SU-DHL-6 (cell line): Measurements from ENCODE around the gene TPST1.

Experiments used
- H2AFZ ChIP-seq: fragments of 200-600 bp; sonication (generic); 2 replicates; pipeline ENCODE4 v1.6.1; 2014; ENCODE audit warnings: low read depth, mild to moderate bottlenecking, moderate library complexity, mixed read lengths, antibody characterized with exemption, low read length; ENCODE audit not compliant: severe bottlenecking
- H3F3A ChIP-seq: fragments of 200-600 bp; shearing (Covaris generic); 2 replicates; pipeline ENCODE4 v1.6.0; 2016; ENCODE audit warnings: antibody characterized with exemption, mild to moderate bottlenecking; ENCODE audit not compliant: insufficient read depth
- H3K27ac ChIP-seq: fragments of 200-600 bp; sonication (generic); 2 replicates; pipeline ENCODE4 v1.5.1; 2016; ENCODE audit warnings: low read depth, mild to moderate bottlenecking, low read length, moderate library complexity, mixed read lengths
- H3K27me3 ChIP-seq: fragments of 200-600 bp; sonication (generic), shearing (Covaris generic); 2 replicates; pipeline ENCODE4 v1.6.0; 2014; ENCODE audit warnings: mild to moderate bottlenecking, low read length
- H3K36me3 ChIP-seq: fragments of 200-600 bp; sonication (generic); 2 replicates; pipeline ENCODE4 v1.6.1; 2014; ENCODE audit warnings: mild to moderate bottlenecking, low read length, mixed read lengths
- H3K4me2 ChIP-seq: fragments of 300-600, 200-600 bp; shearing (Covaris generic), sonication (generic); 2 replicates; pipeline ENCODE4 v1.6.0; 2014; ENCODE audit warnings: low read length, low read depth, mild to moderate bottlenecking; ENCODE audit not compliant: poor library complexity, severe bottlenecking
- H3K4me3 ChIP-seq: fragments of 200-600 bp; sonication (generic); 2 replicates; pipeline ENCODE4 v1.5.1; 2014; ENCODE audit warnings: antibody characterized with exemption, low read length, mild to moderate bottlenecking, mixed read lengths; ENCODE audit not compliant: insufficient read depth, poor library complexity, severe bottlenecking
- H3K79me2 ChIP-seq: fragments of 200-600 bp; sonication (generic); 2 replicates; pipeline ENCODE4 v1.6.1; 2014; ENCODE audit warnings: mild to moderate bottlenecking, low read length, moderate library complexity; ENCODE audit not compliant: insufficient read depth
- H3K9ac ChIP-seq: fragments of 200-600 bp; sonication (generic); 2 replicates; pipeline ENCODE4 v1.7.0; 2014; ENCODE audit warnings: mild to moderate bottlenecking, low read length
- H3K9me2 ChIP-seq: fragments of 200-600 bp; sonication (generic); replicated peaks from 2 replicates; pipeline ENCODE4 v1.6.1; 2014; ENCODE audit warnings: low read length; ENCODE audit not compliant: insufficient read depth
- H3K9me3 ChIP-seq: fragments of 200-600 bp; sonication (generic); 2 replicates; pipeline ENCODE4 v1.6.1; 2014; ENCODE audit warnings: low read length, mixed read lengths; ENCODE audit not compliant: insufficient read depth
- H4K20me1 ChIP-seq: fragments of 200-600 bp; sonication (generic); 2 replicates; pipeline ENCODE4 v1.6.1; 2014; ENCODE audit warnings: low read depth, mild to moderate bottlenecking, antibody characterized with exemption, low read length, moderate library complexity, mixed read lengths
- EZH2phosphoT487 ChIP-seq: fragments of 200-600 bp; sonication (generic), shearing (Covaris generic); conservative IDR thresholded peaks from 2 replicates; pipeline ENCODE4 v1.6.1; 2018; ENCODE audit warnings: mild to moderate bottlenecking, antibody characterized with exemption, low read length, moderate library complexity, mixed read lengths
- TF ChIP-seq, protein P1 (sequence below): fragments of 200-600 bp; sonication (generic); IDR thresholded peaks from one replicate; pipeline ENCODE4 v1.5.1; 2017; ENCODE audit warnings: antibody characterized with exemption, mild to moderate bottlenecking, low read length, moderate library complexity; ENCODE audit not compliant: insufficient read depth, poor library complexity, severe bottlenecking

Gene TPST1

DNA sequence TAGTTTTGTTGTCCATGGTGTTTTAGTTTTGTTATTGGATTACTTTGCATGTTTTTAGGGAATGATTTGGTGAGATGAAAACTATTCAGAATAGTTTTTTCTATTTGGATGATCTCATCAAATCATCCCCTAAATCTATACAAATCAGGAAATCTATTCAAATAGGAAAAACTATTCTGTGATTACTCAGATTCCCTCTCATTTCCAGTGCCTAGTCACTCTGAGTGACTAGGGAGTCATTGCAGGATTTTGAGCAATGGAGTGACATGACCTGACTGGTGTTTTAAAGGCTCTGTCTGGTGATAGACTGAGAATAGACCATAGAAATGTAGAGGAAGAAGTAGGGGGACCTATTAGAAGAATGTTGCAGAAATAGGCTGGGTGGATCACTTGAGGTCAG, 72.4 kb downstream of the TPST1 start:
- Histone ChIP-seq H3K4me3 (no peak overlapping the region), H4K20me1 (0 out of 2 replicates have a peak, but pooled peaks cover 4% of the 10 kb centered on the region), H3K9me3 (no peaks in the 10 kb centered on the region), H3K9ac (no peak overlapping the region), H3F3A (no peaks in the 10 kb centered on the region), H3K36me3 (0 out of 2 replicates have a peak, but pooled peaks cover 3% of the 10 kb centered on the region), H3K27me3 (no peaks in the 10 kb centered on the region), H3K79me2 (no peaks in the 10 kb centered on the region), H3K9me2 (no peaks in the 10 kb centered on the region), H2AFZ (no peak overlapping the region), H3K27ac (no peak overlapping the region), H3K4me2 (no peak overlapping the region)
- no peak for TF ChIP-seq EZH2phosphoT487
- TF ChIP-seq, protein P1, sequence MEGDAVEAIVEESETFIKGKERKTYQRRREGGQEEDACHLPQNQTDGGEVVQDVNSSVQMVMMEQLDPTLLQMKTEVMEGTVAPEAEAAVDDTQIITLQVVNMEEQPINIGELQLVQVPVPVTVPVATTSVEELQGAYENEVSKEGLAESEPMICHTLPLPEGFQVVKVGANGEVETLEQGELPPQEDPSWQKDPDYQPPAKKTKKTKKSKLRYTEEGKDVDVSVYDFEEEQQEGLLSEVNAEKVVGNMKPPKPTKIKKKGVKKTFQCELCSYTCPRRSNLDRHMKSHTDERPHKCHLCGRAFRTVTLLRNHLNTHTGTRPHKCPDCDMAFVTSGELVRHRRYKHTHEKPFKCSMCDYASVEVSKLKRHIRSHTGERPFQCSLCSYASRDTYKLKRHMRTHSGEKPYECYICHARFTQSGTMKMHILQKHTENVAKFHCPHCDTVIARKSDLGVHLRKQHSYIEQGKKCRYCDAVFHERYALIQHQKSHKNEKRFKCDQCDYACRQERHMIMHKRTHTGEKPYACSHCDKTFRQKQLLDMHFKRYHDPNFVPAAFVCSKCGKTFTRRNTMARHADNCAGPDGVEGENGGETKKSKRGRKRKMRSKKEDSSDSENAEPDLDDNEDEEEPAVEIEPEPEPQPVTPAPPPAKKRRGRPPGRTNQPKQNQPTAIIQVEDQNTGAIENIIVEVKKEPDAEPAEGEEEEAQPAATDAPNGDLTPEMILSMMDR: no peak

DNA sequence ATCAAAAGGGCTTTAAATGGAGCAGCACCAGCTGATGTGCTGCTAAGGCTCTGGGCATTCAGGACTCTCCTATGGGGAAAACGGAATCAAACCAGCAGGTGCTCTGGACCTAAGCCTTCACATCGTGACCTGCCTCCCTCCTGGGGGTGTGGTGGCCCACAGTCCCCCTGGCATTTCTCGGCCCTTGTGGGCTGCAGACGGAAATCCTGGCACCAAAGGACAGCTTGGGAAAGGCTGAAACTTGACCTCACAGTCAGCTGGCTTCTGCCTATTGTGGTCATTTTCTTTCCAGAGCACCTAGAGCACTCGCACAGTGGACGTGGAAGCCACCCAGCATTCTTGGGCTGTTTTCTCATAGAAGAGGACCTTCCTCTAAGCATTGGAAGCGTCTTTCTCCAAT, 74.8 kb downstream of the TPST1 start:
- no peaks in the 10 kb centered on the region for H3K9me3 ChIP-seq
- no peak overlapping the region for H2AFZ ChIP-seq
- H3K9me2 ChIP-seq: no peaks in the 10 kb centered on the region
- no peak overlapping the region for H3K9ac ChIP-seq
- H4K20me1 ChIP-seq: 0 out of 2 replicates have a peak, but pooled peaks cover 4% of the 10 kb centered on the region
- H3K27me3 ChIP-seq: no peaks in the 10 kb centered on the region
- no peaks in the 10 kb centered on the region for H3K79me2 ChIP-seq
- H3K4me3 ChIP-seq: no peak overlapping the region
- H3K36me3 ChIP-seq: no peaks in the 10 kb centered on the region
- no peak overlapping the region for H3K27ac ChIP-seq
- TF ChIP-seq EZH2phosphoT487: no peak
- TF ChIP-seq, protein P1: no peak
- H3K4me2 ChIP-seq: no peak overlapping the region
- H3F3A ChIP-seq: no peaks in the 10 kb centered on the region

DNA sequence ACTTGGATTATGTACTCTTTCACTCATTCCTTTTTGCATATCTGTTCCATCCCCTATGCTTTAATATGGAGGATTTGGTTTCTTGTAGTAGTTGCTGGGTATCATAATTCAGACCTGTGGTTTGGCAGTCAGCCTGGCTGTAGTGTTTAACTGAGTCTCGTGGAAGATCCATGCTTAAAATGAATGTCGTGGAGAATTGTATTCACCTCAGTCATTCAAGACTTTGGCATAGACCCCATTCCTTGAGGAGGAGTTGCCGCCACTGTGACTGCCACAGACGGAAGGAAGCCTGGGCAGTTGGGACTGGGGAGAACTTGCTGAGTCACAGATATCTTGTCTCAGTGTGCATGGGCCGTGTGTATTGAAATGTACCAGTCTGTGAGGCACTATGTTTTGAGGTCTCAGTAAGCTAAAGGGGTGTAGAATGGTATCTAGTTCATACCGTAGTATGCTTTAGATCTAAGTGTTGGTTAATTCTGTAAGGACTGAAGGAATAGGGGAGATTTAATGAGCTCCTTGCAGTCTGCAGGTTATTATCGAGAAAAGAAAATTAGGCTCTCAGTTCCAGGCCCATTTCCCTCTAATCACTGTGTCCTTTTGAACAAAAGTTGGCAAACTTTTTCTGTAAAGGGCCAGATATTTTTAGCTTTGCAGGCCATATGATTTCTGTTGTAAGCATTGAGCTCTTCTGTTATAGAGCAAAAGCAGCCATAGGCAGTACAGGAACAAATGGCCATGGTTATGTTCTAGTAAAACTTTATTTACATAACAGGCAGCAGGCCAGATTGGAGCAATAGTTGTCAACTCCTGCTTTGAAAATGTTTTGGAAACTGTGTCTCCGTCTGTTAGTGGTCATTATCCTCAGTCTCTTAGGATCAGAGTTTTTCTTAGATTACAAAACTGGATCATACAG, 76.8 kb downstream of the TPST1 start:
- H2AFZ ChIP-seq: no peak overlapping the region

More for the DNA sequence above, 76.8 kb downstream of the TPST1 start:
- H3K79me2 ChIP-seq: no peaks in the 10 kb centered on the region
- H3K27ac ChIP-seq: no peak overlapping the region
- H3K4me3 ChIP-seq: no peak overlapping the region
- 0 out of 2 replicates have a peak, but pooled peaks cover 4% of the 10 kb centered on the region for H4K20me1 ChIP-seq
- H3K4me2 ChIP-seq: no peak overlapping the region
- no peaks in the 10 kb centered on the region for H3K9me2 ChIP-seq
- H3K27me3 ChIP-seq: no peaks in the 10 kb centered on the region
- TF ChIP-seq, protein P1: no peak
- no peak overlapping the region for H3K9ac ChIP-seq
- H3F3A ChIP-seq: no peaks in the 10 kb centered on the region
- no peaks in the 10 kb centered on the region for H3K9me3 ChIP-seq
- no peaks in the 10 kb centered on the region for H3K36me3 ChIP-seq
